Skin of body (tissue), 1 donor: ENCODE results near the gene CCDC83. TPM values are rescaled to one million over a fixed set of nuclear protein-coding genes. Genes with fewer than 3 reads are reported as not detected.

Source experiments
- total RNA-seq: library from RNA; depleted of rRNA; stranded (reverse); fragments of >200 nt; gene quantifications from one replicate; pipeline ENCODE4 v1.2.3, GENCODE V29; 2014

The CCDC83 gene
- total RNA-seq, 1 donor from 2014 or later = not detected

Other genes starting within 250 kb of the CCDC83 start
- 13.7 TPM for gene DLG2, start 228.0 kb upstream of the CCDC83 start, total RNA-seq
- gene TMEM126B, start 226.8 kb upstream of the CCDC83 start, total RNA-seq = 37.1 TPM
- 20.2 TPM for gene TMEM126A, start 207.4 kb upstream of the CCDC83 start, total RNA-seq
- 64.6 TPM for gene CREBZF, start 190.3 kb upstream of the CCDC83 start, total RNA-seq
- 1.8 TPM for gene CCDC89, start 169.2 kb upstream of the CCDC83 start, total RNA-seq
- gene SYTL2, start 44.2 kb upstream of the CCDC83 start, total RNA-seq = 40.4 TPM
- gene PICALM, start 213.7 kb downstream of the CCDC83 start, total RNA-seq = 362 TPM